HG02981 (cell line): Measurements from ENCODE around the gene TBPL1.

Experiments
- ATAC-seq: cut with Tn5 transposase; IDR thresholded peaks from one replicate; pipeline ENCODE4 v1.9.1; 2021; ENCODE audit warnings: mild to moderate bottlenecking, moderate library complexity; ENCODE audit not compliant: unreplicated experiment

Gene TBPL1

DNA sequence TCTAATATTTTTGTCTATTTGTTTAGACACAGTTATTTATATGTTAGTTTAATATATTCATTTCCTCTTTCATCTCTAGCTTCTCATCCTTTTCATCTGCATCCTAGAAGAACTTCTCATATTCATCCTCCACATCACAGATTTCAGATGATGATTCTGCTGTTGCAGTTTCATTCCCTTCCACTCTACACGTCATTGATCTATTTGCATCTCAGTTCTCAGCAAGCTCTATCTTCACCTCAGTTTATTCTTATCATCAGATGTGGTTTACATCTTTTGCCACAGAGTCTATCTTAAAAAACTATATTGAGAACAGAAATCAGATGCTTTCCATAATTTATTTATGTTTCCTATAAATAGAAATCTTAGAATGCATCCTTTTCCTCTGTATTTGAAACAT lies 86.1 kb downstream of the TBPL1 start:
- no peak for ATAC-seq
